BE2C (cell line): Measurements from ENCODE around the gene EREG.
A peak's percentile ranks its signal among the peaks of the same experiment; 100 is the strongest.

Source experiments
- DNase-seq: peaks from one replicate; pipeline ENCODE4 v3.0.0-alpha.2; 2020
- H3K27me3 ChIP-seq: fragments of 250-450 bp; sonication (Bioruptor Pico); 2 replicates; pipeline ENCODE4 v1.5.1; 2020; ENCODE audit warnings: mild to moderate bottlenecking
- H3K36me3 ChIP-seq: fragments of 250-450 bp; sonication (Bioruptor Pico); 2 replicates; pipeline ENCODE4 v1.5.1; 2020; ENCODE audit warnings: mild to moderate bottlenecking
- H3K4me1 ChIP-seq: fragments of 250-450 bp; sonication (Bioruptor Pico); 2 replicates; pipeline ENCODE4 v1.5.1; 2020
- H3K4me3 ChIP-seq: 2 replicates; pipeline ENCODE4 v1.5.1; 2011; ENCODE audit warnings: low read depth, low read length
- H3K9me3 ChIP-seq: fragments of 250-450 bp; sonication (Bioruptor Pico); 2 replicates; pipeline ENCODE4 v1.5.1; 2020
- TF ChIP-seq, protein P1 (sequence below): IDR thresholded peaks from 2 replicates; pipeline ENCODE4 v1.5.1; 2012; ENCODE audit warnings: mild to moderate bottlenecking, low read depth, low read length

The EREG gene

GRCh38 chr4:74319470-74319869 lies 45.5 kb upstream of the EREG start:
- H3K4me3 ChIP-seq, result no peak overlapping the region
- no peak for DNase-seq
- TF ChIP-seq, protein P1, sequence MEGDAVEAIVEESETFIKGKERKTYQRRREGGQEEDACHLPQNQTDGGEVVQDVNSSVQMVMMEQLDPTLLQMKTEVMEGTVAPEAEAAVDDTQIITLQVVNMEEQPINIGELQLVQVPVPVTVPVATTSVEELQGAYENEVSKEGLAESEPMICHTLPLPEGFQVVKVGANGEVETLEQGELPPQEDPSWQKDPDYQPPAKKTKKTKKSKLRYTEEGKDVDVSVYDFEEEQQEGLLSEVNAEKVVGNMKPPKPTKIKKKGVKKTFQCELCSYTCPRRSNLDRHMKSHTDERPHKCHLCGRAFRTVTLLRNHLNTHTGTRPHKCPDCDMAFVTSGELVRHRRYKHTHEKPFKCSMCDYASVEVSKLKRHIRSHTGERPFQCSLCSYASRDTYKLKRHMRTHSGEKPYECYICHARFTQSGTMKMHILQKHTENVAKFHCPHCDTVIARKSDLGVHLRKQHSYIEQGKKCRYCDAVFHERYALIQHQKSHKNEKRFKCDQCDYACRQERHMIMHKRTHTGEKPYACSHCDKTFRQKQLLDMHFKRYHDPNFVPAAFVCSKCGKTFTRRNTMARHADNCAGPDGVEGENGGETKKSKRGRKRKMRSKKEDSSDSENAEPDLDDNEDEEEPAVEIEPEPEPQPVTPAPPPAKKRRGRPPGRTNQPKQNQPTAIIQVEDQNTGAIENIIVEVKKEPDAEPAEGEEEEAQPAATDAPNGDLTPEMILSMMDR, result no peak
- peaks cover 5% of the 10 kb centered on the region; the same call in 1 of the 2 replicates for H3K27me3 ChIP-seq
- H3K36me3 ChIP-seq, result no peaks in the 10 kb centered on the region
- H3K4me1 ChIP-seq, result no peaks in the 10 kb centered on the region
- H3K9me3 ChIP-seq, result no peaks in the 10 kb centered on the region

DNA sequence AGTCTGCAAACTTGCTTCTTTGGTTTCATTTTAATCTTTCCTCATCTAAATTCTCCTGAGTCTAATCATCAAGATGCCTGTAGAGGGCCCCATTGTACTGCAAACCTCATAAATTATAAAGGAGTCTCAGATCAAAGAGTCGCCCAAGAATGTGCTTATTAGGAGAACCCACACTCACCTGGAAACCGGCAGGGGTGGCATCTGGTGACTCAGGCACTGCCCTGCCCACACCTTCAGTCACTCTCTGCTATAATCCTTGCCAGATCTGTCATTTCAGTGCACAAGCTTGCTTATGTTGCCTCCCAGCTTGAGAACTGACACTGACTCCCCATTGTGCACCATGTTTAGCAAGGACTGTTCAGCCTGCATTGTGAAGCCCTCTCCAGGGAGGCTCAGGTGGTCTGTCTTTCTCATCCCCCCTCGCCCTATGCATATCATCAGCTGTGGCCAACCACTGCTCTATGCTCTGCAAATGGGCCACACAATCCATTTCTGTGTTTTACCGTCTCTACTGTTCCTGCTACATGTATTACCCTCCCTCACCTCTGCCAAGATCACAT lies 44.3 kb upstream of the EREG start:
- peaks cover 4% of the 10 kb centered on the region for H3K27me3 ChIP-seq
- H3K9me3 ChIP-seq, result no peaks in the 10 kb centered on the region
- no peak for DNase-seq
- TF ChIP-seq, protein P1, result peak; percentile 43
- H3K4me1 ChIP-seq, result no peaks in the 10 kb centered on the region
- no peaks in the 10 kb centered on the region for H3K36me3 ChIP-seq
- H3K4me3 ChIP-seq, result no peak overlapping the region

DNA sequence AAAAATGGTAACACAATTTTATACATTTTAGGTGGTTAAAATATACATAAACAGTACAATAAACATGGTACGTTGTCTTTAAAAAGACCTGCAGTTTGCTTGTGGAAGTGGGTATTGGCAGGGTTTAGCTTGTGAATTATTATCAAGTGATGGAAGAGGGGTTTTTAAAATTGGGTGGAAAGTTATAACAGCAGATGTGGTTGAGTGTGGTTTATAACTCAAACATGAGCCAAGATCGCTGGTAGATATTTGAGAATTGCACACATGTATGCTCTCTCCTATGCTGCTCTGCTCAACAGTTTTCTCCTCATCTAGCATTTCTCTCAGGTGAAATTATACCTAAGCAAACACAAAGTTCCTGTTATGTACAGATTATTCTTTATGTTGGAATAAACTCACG lies 42.6 kb upstream of the EREG start:
- H3K36me3 ChIP-seq, result no peaks in the 10 kb centered on the region
- no peaks in the 10 kb centered on the region for H3K9me3 ChIP-seq
- TF ChIP-seq, protein P1, result no peak
- peaks cover 4% of the 10 kb centered on the region for H3K27me3 ChIP-seq
- DNase-seq, result no peak
- H3K4me3 ChIP-seq, result no peak overlapping the region
- H3K4me1 ChIP-seq, result no peaks in the 10 kb centered on the region

- Histone ChIP-seq H3K4me3 (no peak overlapping the region), H3K4me1 (no peaks in the 10 kb centered on the region)
- TF ChIP-seq, protein P1, result no peak
These were observed 41.3 kb upstream of the EREG start for GRCh38 chr4:74323663-74324062.

GRCh38 chr4:74324262-74324661 lies 40.7 kb upstream of the EREG start:
- no peaks in the 10 kb centered on the region for H3K9me3 ChIP-seq
- no peak overlapping the region for H3K4me3 ChIP-seq
- no peak for DNase-seq
- H3K27me3 ChIP-seq, result peaks cover 4% of the 10 kb centered on the region; the same call in 1 of the 2 replicates
- no peaks in the 10 kb centered on the region for H3K36me3 ChIP-seq
- TF ChIP-seq, protein P1, result no peak
- H3K4me1 ChIP-seq, result no peaks in the 10 kb centered on the region

More at GRCh38 chr4:74323663-74324062, 41.3 kb upstream of the EREG start:
- DNase-seq, result no peak
- Histone ChIP-seq H3K36me3 (no peaks in the 10 kb centered on the region), H3K9me3 (no peaks in the 10 kb centered on the region), H3K27me3 (peaks cover 4% of the 10 kb centered on the region; the same call in 1 of the 2 replicates)

DNA sequence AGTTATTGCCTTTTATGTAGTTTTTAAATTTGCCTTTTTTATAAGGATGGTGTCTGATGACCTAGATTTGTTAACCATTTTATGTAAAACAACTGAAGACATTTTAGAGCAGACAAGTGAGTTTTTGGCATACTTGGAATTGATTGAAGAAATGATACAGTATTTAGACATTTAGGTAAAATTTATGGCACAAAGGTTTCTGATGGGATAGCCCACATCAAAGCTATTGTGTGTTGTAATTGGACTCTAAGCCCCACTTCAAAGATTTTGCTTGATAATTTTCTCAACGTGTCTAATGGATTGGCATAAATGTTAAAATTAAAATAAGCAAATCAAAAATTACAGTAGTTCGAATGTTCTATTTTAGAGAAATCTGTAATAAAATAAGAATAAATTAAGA lies 39.1 kb upstream of the EREG start:
- Histone ChIP-seq H3K36me3 (no peaks in the 10 kb centered on the region), H3K4me1 (no peaks in the 10 kb centered on the region), H3K4me3 (no peak overlapping the region), H3K27me3 (peaks cover 4% of the 10 kb centered on the region; the same call in 1 of the 2 replicates), H3K9me3 (no peaks in the 10 kb centered on the region)
- DNase-seq, result no peak
- TF ChIP-seq, protein P1, result no peak
